Measurements from ENCODE around the gene ZNF335. TPM values are rescaled to one million over a fixed set of nuclear protein-coding genes. Genes with fewer than 3 reads are reported as not detected.

The ZNF335 gene
- total and polyA plus RNA-seq, 2 of the 13 experiments (the other 11 are each of a cell fraction or from before 2014, with no cell fraction given): 9.7 to 13.7 TPM

- no peak for TF ChIP-seq PTBP1 (IDR thresholded peaks at IDR 0.05; ENCODE audit: low read depth, low read length, poor library complexity, severe bottlenecking)
- TF ChIP-seq ZNF670 (CRISPR knock-in tag; IDR thresholded peaks at IDR 0.05; ENCODE audit: borderline replicate concordance): no peak
- no peak for TF ChIP-seq STAT5B (CRISPR knock-in tag; IDR thresholded peaks at IDR 0.05)
- TF ChIP-seq SALL1 (CRISPR knock-in tag; IDR thresholded peaks at IDR 0.05): no peak
- no peak for TF ChIP-seq ZNF605 (CRISPR knock-in tag; IDR thresholded peaks at IDR 0.05)
- no peak for TF ChIP-seq ZNF776 (CRISPR knock-in tag; IDR thresholded peaks at IDR 0.05)
- TF ChIP-seq ZZZ3 (CRISPR knock-in tag; IDR thresholded peaks at IDR 0.05; ENCODE audit: borderline replicate concordance): no peak
- no peak for TF ChIP-seq ZBTB10 (CRISPR knock-in tag; IDR thresholded peaks at IDR 0.05; ENCODE audit: borderline replicate concordance)
- TF ChIP-seq SP1 (IDR thresholded peaks at IDR 0.05): no peak
- TF ChIP-seq SP1 (CRISPR knock-in tag; IDR thresholded peaks at IDR 0.05): no peak
- no peak for TF ChIP-seq ELK4 (CRISPR knock-in tag; IDR thresholded peaks at IDR 0.05; ENCODE audit: borderline replicate concordance)
- no peak for TF ChIP-seq ZNF354B (CRISPR knock-in tag; IDR thresholded peaks at IDR 0.05)
- TF ChIP-seq HNF1A (IDR thresholded peaks at IDR 0.05; ENCODE audit: low read depth): 0 out of 2 replicates have a peak, but pooled peaks have one; percentile 8
- TF ChIP-seq HNF1A (CRISPR knock-in tag; IDR thresholded peaks at IDR 0.05; ENCODE audit: borderline replicate concordance): no peak
- TF ChIP-seq SRF (IDR thresholded peaks at IDR 0.05; ENCODE audit: low read depth, low read length): no peak
- TF ChIP-seq SP2 (CRISPR knock-in tag; IDR thresholded peaks at IDR 0.05): no peak
- no peak for TF ChIP-seq ZNF253 (CRISPR knock-in tag; IDR thresholded peaks at IDR 0.05; ENCODE audit: borderline replicate concordance)
- no peak for TF ChIP-seq ZNF20 (CRISPR knock-in tag; IDR thresholded peaks at IDR 0.05)
- no peak for TF ChIP-seq GATAD1 (CRISPR knock-in tag; IDR thresholded peaks at IDR 0.05)
- no peak for TF ChIP-seq ZKSCAN8 (CRISPR knock-in tag; IDR thresholded peaks at IDR 0.05; ENCODE audit: borderline replicate concordance)
- TF ChIP-seq MYPOP (CRISPR knock-in tag; IDR thresholded peaks at IDR 0.05): no peak
- TF ChIP-seq SRY (CRISPR knock-in tag; IDR thresholded peaks at IDR 0.05): 0 out of 2 replicates have a peak, but pooled peaks have one; percentile 24
These were observed 53.0 kb downstream of the ZNF335 start (continued) for GRCh38 chr20:45918779-45919537.

Data from HepG2 (cell line).